HepG2 (cell line): ENCODE measurements around the gene LIPC. TPM values are rescaled to one million over a fixed set of nuclear protein-coding genes. Genes with fewer than 3 reads are reported as not detected.
A peak's percentile ranks its signal among the peaks of the same experiment; 100 is the strongest.

ENCODE experiments used
- AHR ChIP-seq: IDR thresholded peaks from 2 replicates; pipeline ENCODE4 v1.6.1; 2018; ENCODE audit warnings: missing genetic modification reagents, missing compliant biosample characterization
- ATF7-NPFF ChIP-seq: sonication (generic); formaldehyde crosslinking; IDR thresholded peaks from 2 replicates; pipeline ENCODE4 v1.8.1; 2023; ENCODE audit warnings: mild to moderate bottlenecking, low read depth, missing genetic modification reagents, moderate library complexity
- FLYWCH1 ChIP-seq: sonication (generic); formaldehyde crosslinking; IDR thresholded peaks from 2 replicates; pipeline ENCODE4 v1.8.1; 2023; ENCODE audit warnings: mild to moderate bottlenecking, missing genetic modification reagents
- KAT8 ChIP-seq: IDR thresholded peaks from 2 replicates; pipeline ENCODE4 v1.6.1; 2016; ENCODE audit warnings: missing genetic modification reagents, missing compliant biosample characterization
- KLF9 ChIP-seq: IDR thresholded peaks from 2 replicates; pipeline ENCODE4 v1.6.1; 2016; ENCODE audit warnings: low read depth
- KMT2A ChIP-seq: sonication (generic); formaldehyde crosslinking; IDR thresholded peaks from 2 replicates; pipeline ENCODE4 v1.4.0; 2020; ENCODE audit warnings: missing genetic modification reagents
- MATR3 ChIP-seq: sonication (generic); formaldehyde crosslinking; IDR thresholded peaks from 2 replicates; pipeline ENCODE4 v1.4.0; 2020; ENCODE audit warnings: missing genetic modification reagents
- MEF2D ChIP-seq: sonication (generic); formaldehyde crosslinking; IDR thresholded peaks from 2 replicates; pipeline ENCODE4 v1.5.1; 2020; ENCODE audit warnings: mild to moderate bottlenecking, missing genetic modification reagents
- NCOR1 ChIP-seq: fragments of 200-600 bp; sonication (generic); IDR thresholded peaks from 2 replicates; pipeline ENCODE4 v1.7.0; 2017; ENCODE audit warnings: antibody characterized with exemption, low read length, borderline replicate concordance
- NR2C2 ChIP-seq: sonication (generic); formaldehyde crosslinking; IDR thresholded peaks from 2 replicates; pipeline ENCODE4 v1.4.0; 2020; ENCODE audit warnings: missing genetic modification reagents, mild to moderate bottlenecking, moderate library complexity, borderline replicate concordance
- PPARG ChIP-seq: conservative IDR thresholded peaks from 2 replicates; pipeline ENCODE4 v1.6.1; 2016; ENCODE audit warnings: missing biosample characterization, missing genetic modification reagents
- RFX3 ChIP-seq: IDR thresholded peaks from 2 replicates; pipeline ENCODE4 v1.6.1; 2016; ENCODE audit warnings: missing biosample characterization, missing genetic modification reagents
- SAP130 ChIP-seq: IDR thresholded peaks from 2 replicates; pipeline ENCODE4 v1.6.1; 2016; ENCODE audit warnings: low read depth
- TBL1XR1 ChIP-seq: fragments of 150-350 bp; IDR thresholded peaks from 2 replicates; pipeline ENCODE4 v1.6.1; 2014; ENCODE audit warnings: borderline replicate concordance, low read length; ENCODE audit not compliant: partially characterized antibody
- TEAD3 ChIP-seq: optimal IDR thresholded peaks from 2 replicates; pipeline ENCODE3; 2016; ENCODE audit warnings: borderline replicate concordance
- TFAP4 ChIP-seq: sonication (generic); IDR thresholded peaks from 2 replicates; pipeline ENCODE4 v1.6.1; 2016; ENCODE audit warnings: low read depth, borderline replicate concordance
- THRA ChIP-seq: sonication (generic); formaldehyde crosslinking; IDR thresholded peaks from 2 replicates; pipeline ENCODE4 v1.4.0; 2020; ENCODE audit warnings: missing genetic modification reagents, borderline replicate concordance
- ZNF18 ChIP-seq: sonication (generic); formaldehyde crosslinking; IDR thresholded peaks from 2 replicates; pipeline ENCODE4 v1.8.0; 2022; ENCODE audit warnings: mild to moderate bottlenecking, missing genetic modification reagents; ENCODE audit not compliant: insufficient replicate concordance
- ZNF3 ChIP-seq: IDR thresholded peaks from 2 replicates; pipeline ENCODE4 v1.7.0; 2017; ENCODE audit warnings: inconsistent platforms
- polyA plus RNA-seq, 8 experiments: library from polyadenylated mRNA; depleted of rRNA in 3 of 8; stranded (reverse) in 7 of 8; unstranded in 1 of 8; fragments of >200 nt; fragmentation: Illumina TruSeq in 4 of 8; extraction: Trizol in 4 of 8; gene quantifications; 2 replicates each; pipeline versions ENCODE4 v1.2.1 to v1.2.3, GENCODE V29; 2011 to 2016; ENCODE audit warnings: low read depth in 4 of 8, missing spikeins in 1 of 8, mixed read lengths in 1 of 8; ENCODE audit not compliant: insufficient read depth in 1 of 8
- total RNA-seq, 5 experiments: library from RNA; depleted of rRNA; stranded (reverse); fragments of >200 nt; fragmentation: Illumina TruSeq; extraction: Trizol; gene quantifications; 2 replicates each; pipeline ENCODE4 v1.2.3, GENCODE V29; 2016; ENCODE audit warnings: low read depth in 1 of 5
- TF ChIP-seq, protein P1 (sequence below), 2 experiments: IDR thresholded peaks; 2 replicates each; pipeline ENCODE4 v1.6.1; 2011 to 2012; ENCODE audit warnings: low read length in 2 of 2, borderline replicate concordance in 1 of 2, low read depth in 1 of 2, mild to moderate bottlenecking in 1 of 2, moderate library complexity in 1 of 2
- TF ChIP-seq, protein P2 (sequence below): sonication (generic); formaldehyde crosslinking; IDR thresholded peaks from 2 replicates; pipeline ENCODE4 v1.4.0; 2020; ENCODE audit warnings: missing genetic modification reagents, borderline replicate concordance

The LIPC gene
- total and polyA plus RNA-seq, 2 of the 13 experiments (the other 11 are each of a cell fraction or from before 2014, with no cell fraction given): 26.0 to 38.0 TPM

- TF ChIP-seq TFAP4 (peak; percentile 78; the same call in 1 of the 2 replicates), ZNF3 (CRISPR knock-in tag) (0 out of 2 replicates have a peak, but pooled peaks have one; percentile 35), SAP130 (CRISPR knock-in tag) (peak; percentile 67), TEAD3 (CRISPR knock-in tag) (peak; percentile 34), KMT2A (0 out of 2 replicates have a peak, but pooled peaks have one; percentile 28), FLYWCH1 (CRISPR knock-in tag) (no peak), TBL1XR1 (peak; percentile 92), ATF7-NPFF (CRISPR knock-in tag) (no peak), MATR3 (CRISPR knock-in tag) (no peak), MEF2D (peak; percentile 97), PPARG (peak; percentile 70; the same call in 1 of the 2 replicates), KAT8 (peak; percentile 30; the same call in 1 of the 2 replicates), ZNF18 (CRISPR knock-in tag) (no peak), NCOR1 (peak; percentile 89), KLF9 (CRISPR knock-in tag) (peak; percentile 41; the same call in 1 of the 2 replicates), NR2C2 (CRISPR knock-in tag) (peak; percentile 79), THRA (CRISPR knock-in tag) (peak; percentile 73; the same call in 1 of the 2 replicates), AHR (CRISPR knock-in tag) (no peak), RFX3 (CRISPR knock-in tag) (no peak)
- TF ChIP-seq, protein P1, sequence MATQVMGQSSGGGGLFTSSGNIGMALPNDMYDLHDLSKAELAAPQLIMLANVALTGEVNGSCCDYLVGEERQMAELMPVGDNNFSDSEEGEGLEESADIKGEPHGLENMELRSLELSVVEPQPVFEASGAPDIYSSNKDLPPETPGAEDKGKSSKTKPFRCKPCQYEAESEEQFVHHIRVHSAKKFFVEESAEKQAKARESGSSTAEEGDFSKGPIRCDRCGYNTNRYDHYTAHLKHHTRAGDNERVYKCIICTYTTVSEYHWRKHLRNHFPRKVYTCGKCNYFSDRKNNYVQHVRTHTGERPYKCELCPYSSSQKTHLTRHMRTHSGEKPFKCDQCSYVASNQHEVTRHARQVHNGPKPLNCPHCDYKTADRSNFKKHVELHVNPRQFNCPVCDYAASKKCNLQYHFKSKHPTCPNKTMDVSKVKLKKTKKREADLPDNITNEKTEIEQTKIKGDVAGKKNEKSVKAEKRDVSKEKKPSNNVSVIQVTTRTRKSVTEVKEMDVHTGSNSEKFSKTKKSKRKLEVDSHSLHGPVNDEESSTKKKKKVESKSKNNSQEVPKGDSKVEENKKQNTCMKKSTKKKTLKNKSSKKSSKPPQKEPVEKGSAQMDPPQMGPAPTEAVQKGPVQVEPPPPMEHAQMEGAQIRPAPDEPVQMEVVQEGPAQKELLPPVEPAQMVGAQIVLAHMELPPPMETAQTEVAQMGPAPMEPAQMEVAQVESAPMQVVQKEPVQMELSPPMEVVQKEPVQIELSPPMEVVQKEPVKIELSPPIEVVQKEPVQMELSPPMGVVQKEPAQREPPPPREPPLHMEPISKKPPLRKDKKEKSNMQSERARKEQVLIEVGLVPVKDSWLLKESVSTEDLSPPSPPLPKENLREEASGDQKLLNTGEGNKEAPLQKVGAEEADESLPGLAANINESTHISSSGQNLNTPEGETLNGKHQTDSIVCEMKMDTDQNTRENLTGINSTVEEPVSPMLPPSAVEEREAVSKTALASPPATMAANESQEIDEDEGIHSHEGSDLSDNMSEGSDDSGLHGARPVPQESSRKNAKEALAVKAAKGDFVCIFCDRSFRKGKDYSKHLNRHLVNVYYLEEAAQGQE (IDR thresholded peaks at IDR 0.05; ENCODE audit: borderline replicate concordance in 1 of 2, low read depth in 1 of 2, low read length in 2 of 2): 0 out of 4 replicates have a peak, but pooled peaks of 1 of the 2 experiments have one; percentile 23
- TF ChIP-seq, protein P2, sequence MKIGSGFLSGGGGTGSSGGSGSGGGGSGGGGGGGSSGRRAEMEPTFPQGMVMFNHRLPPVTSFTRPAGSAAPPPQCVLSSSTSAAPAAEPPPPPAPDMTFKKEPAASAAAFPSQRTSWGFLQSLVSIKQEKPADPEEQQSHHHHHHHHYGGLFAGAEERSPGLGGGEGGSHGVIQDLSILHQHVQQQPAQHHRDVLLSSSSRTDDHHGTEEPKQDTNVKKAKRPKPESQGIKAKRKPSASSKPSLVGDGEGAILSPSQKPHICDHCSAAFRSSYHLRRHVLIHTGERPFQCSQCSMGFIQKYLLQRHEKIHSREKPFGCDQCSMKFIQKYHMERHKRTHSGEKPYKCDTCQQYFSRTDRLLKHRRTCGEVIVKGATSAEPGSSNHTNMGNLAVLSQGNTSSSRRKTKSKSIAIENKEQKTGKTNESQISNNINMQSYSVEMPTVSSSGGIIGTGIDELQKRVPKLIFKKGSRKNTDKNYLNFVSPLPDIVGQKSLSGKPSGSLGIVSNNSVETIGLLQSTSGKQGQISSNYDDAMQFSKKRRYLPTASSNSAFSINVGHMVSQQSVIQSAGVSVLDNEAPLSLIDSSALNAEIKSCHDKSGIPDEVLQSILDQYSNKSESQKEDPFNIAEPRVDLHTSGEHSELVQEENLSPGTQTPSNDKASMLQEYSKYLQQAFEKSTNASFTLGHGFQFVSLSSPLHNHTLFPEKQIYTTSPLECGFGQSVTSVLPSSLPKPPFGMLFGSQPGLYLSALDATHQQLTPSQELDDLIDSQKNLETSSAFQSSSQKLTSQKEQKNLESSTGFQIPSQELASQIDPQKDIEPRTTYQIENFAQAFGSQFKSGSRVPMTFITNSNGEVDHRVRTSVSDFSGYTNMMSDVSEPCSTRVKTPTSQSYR (CRISPR knock-in tag): peak; percentile 79; the same call in 1 of the 2 replicates
Observed at GRCh38 chr15:58458076-58458475, 26.3 kb downstream of the LIPC start (continued).
